Raji (cell line): ENCODE measurements around the gene KCNH6.

ENCODE experiments used
- POLR2A ChIP-seq: IDR thresholded peaks from 2 replicates; pipeline ENCODE4 v1.6.1; 2011; ENCODE audit warnings: low read depth, low read length, control low read depth; ENCODE audit not compliant: insufficient read depth

KCNH6 gene, protein sequence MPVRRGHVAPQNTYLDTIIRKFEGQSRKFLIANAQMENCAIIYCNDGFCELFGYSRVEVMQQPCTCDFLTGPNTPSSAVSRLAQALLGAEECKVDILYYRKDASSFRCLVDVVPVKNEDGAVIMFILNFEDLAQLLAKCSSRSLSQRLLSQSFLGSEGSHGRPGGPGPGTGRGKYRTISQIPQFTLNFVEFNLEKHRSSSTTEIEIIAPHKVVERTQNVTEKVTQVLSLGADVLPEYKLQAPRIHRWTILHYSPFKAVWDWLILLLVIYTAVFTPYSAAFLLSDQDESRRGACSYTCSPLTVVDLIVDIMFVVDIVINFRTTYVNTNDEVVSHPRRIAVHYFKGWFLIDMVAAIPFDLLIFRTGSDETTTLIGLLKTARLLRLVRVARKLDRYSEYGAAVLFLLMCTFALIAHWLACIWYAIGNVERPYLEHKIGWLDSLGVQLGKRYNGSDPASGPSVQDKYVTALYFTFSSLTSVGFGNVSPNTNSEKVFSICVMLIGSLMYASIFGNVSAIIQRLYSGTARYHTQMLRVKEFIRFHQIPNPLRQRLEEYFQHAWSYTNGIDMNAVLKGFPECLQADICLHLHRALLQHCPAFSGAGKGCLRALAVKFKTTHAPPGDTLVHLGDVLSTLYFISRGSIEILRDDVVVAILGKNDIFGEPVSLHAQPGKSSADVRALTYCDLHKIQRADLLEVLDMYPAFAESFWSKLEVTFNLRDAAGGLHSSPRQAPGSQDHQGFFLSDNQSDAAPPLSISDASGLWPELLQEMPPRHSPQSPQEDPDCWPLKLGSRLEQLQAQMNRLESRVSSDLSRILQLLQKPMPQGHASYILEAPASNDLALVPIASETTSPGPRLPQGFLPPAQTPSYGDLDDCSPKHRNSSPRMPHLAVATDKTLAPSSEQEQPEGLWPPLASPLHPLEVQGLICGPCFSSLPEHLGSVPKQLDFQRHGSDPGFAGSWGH

DNA sequence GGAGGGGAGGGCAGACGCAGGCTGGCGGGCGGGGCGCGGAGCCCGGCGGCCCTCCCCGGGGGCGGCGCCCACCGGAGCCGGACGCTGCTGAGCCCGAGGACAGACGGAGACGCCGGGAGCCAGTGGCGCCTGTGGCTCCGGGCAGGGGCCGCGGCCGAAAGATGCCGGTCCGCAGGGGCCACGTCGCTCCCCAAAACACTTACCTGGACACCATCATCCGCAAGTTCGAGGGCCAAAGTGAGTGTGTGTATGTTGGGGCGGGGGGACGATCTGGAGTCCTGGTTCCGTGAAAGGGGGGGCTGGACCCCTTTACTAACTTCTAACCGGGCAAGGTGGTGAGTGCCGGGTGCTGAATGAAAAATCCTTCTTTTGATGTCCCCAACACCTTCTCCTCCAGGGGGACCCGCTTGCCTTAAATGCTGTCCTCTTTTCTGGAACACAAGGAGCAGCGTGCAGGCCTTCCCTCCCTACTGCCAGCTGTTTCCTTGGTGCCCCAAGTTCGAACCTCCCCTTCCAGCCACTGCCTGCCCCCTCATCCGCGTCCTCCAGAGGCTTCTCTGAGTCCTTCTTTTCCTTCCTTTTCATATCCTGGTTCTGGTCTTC is at the start of gene KCNH6:
KCNH6 (plus strand) TSS at position 106 of the 603 bp plus-strand sequence; CDS start at position 162, 56 bp downstream.
- no peak for TF ChIP-seq POLR2A

DNA sequence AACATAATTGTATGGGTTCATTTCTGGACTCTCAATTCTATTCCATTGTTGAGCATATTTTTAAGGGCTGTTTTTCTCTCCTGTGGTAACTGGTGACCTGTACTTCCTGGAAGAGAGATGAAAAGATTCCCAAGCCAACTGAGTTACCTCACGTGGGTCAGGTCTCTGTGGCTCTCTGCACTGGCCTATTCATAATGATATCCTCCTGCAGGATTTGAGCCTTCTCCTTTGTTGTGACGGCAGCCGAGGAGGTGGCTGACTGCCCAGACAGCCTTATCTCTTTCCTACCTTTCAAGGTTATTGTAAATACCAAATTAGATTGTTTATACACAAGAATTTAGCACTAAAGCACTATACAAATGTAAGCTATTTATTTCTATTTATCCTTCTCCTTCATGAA is 49.0 kb upstream of the KCNH6 start:
- no peak for TF ChIP-seq POLR2A

DNA sequence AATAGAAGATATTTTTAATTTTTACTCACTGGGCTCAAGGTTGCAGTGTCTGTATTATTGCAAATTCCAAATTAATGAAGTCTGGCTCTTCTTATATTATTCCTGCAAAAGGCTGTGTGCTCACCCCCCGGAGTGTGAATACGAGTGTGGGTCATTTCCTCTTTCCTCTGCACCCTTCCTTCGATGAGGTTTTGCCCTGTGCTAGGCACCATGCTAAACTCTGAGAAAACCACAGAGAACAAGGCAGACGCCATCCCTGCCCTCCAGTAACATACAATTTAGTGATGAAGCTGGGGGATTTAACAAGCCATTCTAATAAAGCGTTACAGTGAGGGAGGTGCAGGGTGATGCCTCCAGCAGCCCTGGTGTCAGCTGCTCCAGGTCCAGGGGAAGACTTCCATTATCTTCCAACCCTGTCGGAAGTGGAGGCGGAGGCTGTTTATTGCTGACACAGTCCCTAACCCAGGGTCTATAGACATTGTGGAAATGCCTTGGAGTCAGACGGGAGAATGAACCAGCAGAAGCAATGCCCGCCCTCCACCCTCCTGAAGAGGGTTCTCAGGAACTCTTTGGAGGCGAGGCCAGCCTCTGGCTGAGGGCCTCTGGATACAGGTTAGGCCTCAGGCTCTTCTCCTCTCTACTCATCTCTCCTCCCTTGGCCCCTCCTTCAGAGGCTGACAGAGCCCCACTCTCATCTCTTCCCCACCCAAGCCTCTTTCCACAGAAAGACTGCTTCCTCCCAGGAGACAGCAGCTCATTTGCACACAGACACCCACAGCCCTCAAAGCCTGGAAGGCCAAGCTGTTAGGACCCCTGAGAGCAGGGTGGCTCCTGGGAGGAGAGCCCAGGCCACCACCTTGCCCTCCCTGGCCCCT is 48.3 kb upstream of the KCNH6 start:
- TF ChIP-seq POLR2A, result no peak

DNA sequence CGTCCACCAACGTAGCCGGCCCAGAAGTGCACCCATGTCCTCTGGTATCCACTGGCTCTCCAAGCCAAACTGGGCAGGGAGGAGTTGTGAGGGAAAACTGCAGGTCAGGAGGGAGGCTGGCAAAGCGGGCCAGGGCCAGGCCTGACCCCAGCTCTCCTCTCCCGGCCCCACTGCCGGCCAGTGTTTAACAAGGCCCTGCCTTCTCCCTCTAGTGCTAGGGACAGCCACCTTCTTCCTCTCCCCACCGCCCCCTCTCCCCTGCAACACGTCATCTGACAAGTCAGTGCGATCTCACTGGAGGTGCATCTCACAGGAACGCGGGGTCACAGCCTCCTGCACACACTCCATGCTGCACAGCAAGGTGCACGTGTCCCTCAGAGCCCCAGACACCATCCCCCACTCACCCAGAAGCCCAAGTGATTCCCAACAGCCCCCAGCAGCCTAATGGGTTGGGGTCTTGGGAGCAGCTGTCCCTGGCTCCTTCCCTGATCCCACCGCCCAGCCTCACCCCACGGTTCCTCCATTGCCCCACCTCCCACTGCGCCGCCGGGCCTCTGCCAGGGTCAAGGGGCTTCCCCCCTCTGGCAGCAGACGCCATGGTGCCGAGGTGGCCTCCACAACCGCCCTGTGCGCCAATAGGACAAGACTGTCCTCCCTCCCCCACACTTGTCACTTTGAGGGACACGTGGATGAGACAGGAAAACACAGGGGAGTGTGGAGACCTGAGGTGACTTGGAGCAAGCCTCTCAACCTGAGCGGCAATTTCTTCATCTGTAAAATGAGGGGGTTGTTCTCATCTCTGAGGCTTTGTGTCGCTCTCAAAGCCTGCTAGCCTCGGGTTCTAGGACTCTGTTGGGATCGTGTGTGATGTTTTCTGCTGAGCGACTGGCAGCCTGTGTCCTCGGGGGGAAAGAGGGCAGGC is 47.4 kb upstream of the KCNH6 start:
- TF ChIP-seq POLR2A, result no peak

DNA sequence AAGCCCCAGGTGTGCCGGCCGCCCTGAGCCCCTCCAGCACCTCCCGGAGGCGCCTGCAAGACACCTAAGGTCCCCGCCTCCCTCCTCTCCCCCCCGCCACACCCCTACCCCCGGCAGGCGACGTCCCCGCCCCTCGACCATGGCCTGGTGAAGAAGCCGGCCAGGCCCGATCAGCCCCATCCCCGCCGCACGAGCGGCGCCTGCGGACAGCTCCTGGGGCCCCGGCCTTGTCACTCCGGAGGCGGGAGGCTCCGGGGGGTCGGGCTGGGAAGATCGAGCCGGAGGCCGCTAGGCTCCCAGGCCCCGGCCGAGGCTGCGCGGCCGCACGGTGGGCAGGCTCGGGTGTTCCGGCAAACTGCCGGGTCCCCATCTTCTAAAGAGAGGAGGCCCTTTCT is 46.7 kb upstream of the KCNH6 start:
- no peak for TF ChIP-seq POLR2A

DNA sequence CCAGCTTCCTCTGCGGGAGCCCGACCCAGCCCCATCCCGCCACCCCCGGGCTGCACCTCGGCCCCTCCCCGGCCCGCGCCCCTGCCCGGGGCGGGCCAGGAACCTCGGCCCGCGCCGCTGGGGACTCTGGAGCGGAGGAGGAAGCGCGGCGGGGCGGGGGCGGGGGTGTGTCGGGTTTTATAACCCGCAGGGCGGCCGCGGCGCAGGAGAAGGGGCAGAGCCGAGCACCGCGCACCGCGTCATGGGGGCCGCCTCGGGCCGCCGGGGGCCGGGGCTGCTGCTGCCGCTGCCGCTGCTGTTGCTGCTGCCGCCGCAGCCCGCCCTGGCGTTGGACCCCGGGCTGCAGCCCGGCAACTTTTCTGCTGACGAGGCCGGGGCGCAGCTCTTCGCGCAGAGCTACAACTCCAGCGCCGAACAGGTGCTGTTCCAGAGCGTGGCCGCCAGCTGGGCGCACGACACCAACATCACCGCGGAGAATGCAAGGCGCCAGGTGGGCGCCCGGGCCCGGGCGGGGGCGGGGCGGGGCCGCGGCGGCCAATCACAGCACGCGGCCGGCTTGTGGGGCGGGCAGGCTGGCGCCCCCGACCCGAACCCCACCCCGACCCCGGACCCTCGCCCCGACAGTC is 46.2 kb upstream of the KCNH6 start, which contains the start of gene ACE:
ACE (plus strand) TSS at position 208 of the 626 bp plus-strand sequence; CDS start at position 242, 34 bp downstream.
- TF ChIP-seq POLR2A, result no peak

DNA sequence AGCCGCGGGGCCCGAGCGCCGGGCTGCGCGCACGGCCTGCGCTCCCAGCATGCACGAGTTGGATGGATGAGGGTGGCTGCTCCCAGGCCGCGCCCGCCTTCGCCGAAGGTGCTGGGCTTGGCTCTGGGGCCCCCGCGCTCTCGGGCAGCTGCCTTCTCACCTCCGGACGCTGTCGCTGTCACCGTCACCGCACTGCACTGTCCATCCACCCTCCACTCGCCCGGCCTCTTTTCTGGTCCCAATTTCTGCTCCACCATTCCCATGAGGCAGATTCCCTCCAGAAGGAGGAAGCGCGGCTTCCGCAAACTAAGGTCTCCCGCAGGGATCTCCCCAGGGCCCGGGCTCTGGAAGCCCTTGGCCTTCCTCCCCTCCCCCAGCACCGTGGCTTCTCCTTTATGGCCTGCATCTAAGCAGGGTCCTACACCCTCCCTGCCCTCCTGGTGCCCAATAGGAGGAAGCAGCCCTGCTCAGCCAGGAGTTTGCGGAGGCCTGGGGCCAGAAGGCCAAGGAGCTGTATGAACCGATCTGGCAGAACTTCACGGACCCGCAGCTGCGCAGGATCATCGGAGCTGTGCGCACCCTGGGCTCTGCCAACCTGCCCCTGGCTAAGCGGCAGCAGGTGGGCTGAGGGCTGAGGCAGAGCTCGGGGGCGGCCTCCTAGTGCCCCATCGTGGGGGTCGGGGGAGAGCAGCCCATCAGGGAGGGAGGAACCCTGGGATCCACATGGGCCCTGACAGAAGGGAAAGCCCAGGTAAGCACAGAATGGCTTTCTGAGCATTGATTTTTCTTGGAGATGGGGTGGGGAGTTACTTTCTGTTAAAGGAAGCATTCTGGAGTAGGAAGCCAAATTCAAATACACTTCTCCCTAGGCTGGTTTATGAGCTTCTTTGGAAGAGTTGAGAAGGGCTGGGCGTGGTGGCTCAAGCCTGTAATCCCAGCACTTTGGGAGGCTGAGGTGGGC is 45.4 kb upstream of the KCNH6 start:
- TF ChIP-seq POLR2A, result no peak

DNA sequence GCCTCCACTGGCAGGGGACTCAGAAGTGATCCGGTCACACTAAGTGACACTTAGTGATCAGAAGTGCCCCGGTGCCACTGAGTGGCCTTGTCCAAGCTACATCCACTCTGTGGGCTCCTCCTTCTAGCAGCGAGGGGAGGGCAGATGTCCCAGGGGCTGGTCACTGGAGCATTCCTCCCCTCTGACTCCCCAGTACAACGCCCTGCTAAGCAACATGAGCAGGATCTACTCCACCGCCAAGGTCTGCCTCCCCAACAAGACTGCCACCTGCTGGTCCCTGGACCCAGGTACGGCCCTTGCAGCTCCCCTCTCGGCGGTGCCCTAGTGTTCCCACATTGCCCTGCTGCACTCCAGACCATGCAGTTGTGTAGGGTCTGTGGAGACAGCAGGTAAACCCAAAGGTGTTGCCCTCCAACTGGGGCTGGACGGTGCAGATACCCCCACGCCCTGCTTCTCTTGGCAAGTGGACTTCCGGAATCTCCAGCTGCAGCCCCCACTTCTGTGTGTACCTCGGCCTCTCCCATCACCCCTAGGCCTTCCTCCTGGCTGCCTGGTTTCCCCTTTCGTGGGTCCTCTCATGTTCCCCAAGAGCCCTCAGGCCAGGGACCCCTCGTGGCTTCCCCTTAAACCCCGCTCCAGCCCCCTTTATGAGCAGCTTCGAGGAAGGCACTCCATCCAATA is 44.2 kb upstream of the KCNH6 start:
- no peak for TF ChIP-seq POLR2A

DNA sequence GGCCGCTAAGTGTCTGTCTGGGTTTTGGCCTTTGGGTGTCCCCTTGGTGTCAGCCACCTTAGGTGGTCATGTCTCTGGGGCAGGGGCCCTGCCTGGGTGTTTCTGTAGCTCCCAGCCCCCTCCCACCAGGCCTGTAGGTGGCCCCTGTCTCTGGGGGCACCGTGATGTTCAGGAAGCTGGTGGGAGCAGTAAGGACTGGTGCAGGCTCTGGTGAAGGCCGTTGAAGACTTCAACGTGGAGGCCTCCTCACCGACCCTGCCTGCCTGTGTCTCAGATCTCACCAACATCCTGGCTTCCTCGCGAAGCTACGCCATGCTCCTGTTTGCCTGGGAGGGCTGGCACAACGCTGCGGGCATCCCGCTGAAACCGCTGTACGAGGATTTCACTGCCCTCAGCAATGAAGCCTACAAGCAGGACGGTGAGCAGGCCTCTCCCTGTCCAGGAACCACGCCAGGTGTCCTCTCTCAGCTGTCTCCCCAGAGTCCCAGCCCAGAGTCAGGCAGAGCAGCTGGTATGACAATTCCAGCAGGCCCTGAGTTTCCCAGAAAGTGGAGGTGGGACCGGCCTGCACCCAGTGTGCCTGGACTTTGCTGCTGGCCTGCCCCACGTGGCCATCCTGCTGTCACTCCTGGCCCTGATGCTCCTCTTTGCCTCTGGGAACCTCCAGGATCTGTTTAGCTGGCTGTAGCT is 43.5 kb upstream of the KCNH6 start:
- TF ChIP-seq POLR2A, result no peak

DNA sequence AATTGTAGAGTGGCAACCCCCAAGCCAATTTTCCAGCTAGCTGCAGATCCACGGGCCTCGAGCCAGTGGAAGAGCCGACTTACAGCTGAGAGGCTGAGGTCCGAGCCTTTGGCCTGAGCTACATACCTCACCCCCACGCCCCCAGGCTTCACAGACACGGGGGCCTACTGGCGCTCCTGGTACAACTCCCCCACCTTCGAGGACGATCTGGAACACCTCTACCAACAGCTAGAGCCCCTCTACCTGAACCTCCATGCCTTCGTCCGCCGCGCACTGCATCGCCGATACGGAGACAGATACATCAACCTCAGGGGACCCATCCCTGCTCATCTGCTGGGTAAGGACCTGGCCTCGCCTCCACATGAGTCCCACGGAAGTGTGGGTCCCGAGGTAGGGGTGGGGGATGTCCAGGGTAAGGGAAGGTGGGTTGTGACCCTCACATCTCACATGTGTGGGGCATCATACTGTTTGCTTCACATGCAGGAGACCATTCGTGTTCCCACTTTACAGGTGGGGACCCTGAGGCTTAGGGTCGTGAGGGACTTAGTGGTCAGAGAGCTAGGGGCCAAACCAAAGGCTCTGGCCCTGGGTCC is 42.9 kb upstream of the KCNH6 start:
- TF ChIP-seq POLR2A, result no peak
